IPS-15b (cell line): Measurements from ENCODE around the gene MGA.

Experiments
- H3K27me3 ChIP-seq: one replicate; pipeline ENCODE4 v1.6.1; 2013; ENCODE audit warnings: low read length; ENCODE audit not compliant: control insufficient read depth, insufficient read depth
- H3K36me3 ChIP-seq: one replicate; pipeline ENCODE4 v1.6.1; 2013; ENCODE audit warnings: low read length; ENCODE audit not compliant: control insufficient read depth, insufficient read depth
- H3K4me1 ChIP-seq: one replicate; pipeline ENCODE4 v1.6.1; 2013; ENCODE audit warnings: mild to moderate bottlenecking, low read length; ENCODE audit not compliant: control insufficient read depth, insufficient read depth
- H3K4me3 ChIP-seq: one replicate; pipeline ENCODE4 v1.5.1; 2013; ENCODE audit warnings: low read depth, low read length
- H3K9ac ChIP-seq: one replicate; pipeline ENCODE4 v1.6.1; 2013; ENCODE audit warnings: low read depth, mild to moderate bottlenecking, low read length
- H3K9me3 ChIP-seq: one replicate; pipeline ENCODE4 v1.6.1; 2013; ENCODE audit warnings: mild to moderate bottlenecking, low read length; ENCODE audit not compliant: control insufficient read depth, insufficient read depth

The MGA gene

GRCh38 chr15:41634072-41634626, 26.1 kb upstream of the MGA start:
- H3K4me1 ChIP-seq: peaks cover 27% of the 10 kb centered on the region
- H3K9ac ChIP-seq: no peak overlapping the region
- no peak overlapping the region for H3K4me3 ChIP-seq
- H3K27me3 ChIP-seq: no peaks in the 10 kb centered on the region
- H3K36me3 ChIP-seq: no peaks in the 10 kb centered on the region
- H3K9me3 ChIP-seq: no peaks in the 10 kb centered on the region

DNA sequence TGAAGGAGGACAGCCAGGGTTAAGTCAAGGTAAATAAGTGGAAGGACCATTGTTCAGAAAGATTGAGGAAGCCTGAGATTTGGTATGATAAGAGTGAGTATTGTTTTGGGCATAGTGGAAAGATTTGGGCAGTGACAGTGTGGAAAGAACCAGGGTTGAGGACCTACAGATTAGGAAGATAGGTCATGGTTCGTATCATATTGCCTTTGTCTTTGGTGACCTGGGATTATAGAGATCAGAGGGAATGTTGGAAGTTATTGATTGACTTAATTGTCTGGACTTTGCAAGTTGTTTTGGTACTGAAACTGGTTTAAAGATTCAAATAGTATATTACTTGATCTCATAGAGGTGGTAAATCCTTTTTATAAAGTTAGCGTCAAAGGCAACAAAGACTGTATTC, 23.1 kb upstream of the MGA start:
- H3K9ac ChIP-seq: no peak overlapping the region
- H3K4me3 ChIP-seq: no peak overlapping the region
- no peaks in the 10 kb centered on the region for H3K36me3 ChIP-seq
- no peaks in the 10 kb centered on the region for H3K9me3 ChIP-seq
- H3K4me1 ChIP-seq: peaks cover 11% of the 10 kb centered on the region
- no peaks in the 10 kb centered on the region for H3K27me3 ChIP-seq

DNA sequence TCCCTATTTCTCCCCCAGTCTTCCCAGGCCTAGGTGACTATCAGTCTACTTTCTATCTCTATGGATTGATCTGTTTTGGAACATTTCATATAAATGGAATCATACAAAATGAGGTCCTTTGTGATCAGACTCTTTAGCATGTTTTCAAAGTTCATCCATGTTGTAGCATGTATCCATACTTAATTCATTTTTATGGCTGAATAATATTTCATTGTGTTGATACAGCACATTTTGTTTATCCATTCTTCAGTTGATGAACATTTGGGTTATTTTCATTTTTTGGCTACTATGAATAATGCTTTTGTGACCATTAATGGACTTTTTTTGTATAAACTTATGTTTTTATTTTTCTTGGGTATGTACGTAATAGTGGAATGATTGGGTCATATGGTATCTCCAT, 19.2 kb upstream of the MGA start:
- Histone ChIP-seq H3K4me1 (no peaks in the 10 kb centered on the region), H3K36me3 (no peaks in the 10 kb centered on the region), H3K4me3 (no peak overlapping the region), H3K9ac (no peak overlapping the region), H3K27me3 (no peaks in the 10 kb centered on the region), H3K9me3 (no peaks in the 10 kb centered on the region)

DNA sequence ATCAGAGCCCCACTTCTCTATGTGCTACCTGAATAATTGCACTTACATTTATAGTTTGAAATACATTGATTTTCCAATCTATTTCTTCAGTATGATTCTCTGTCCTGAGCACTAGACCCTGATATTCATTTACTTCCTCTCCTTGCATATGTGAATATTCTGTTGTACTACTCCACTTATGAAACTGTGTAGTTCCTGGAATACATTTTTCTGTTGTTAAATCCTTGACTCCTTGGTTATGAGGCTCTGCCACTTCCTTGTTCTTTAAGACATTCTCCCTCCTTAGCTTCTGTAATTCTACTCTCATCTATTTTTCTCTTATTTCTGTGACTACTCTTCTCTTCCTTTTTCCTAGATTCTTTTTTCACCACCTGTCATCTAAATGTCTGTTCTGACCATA, 12.9 kb upstream of the MGA start:
- H3K9ac ChIP-seq: no peak overlapping the region
- no peaks in the 10 kb centered on the region for H3K27me3 ChIP-seq
- H3K9me3 ChIP-seq: no peaks in the 10 kb centered on the region
- H3K36me3 ChIP-seq: no peaks in the 10 kb centered on the region
- no peak overlapping the region for H3K4me3 ChIP-seq
- H3K4me1 ChIP-seq: no peaks in the 10 kb centered on the region

GRCh38 chr15:41648097-41648496, 12.1 kb upstream of the MGA start:
- no peaks in the 10 kb centered on the region for H3K9me3 ChIP-seq
- no peaks in the 10 kb centered on the region for H3K27me3 ChIP-seq
- H3K9ac ChIP-seq: no peak overlapping the region
- no peaks in the 10 kb centered on the region for H3K4me1 ChIP-seq
- no peaks in the 10 kb centered on the region for H3K36me3 ChIP-seq
- no peak overlapping the region for H3K4me3 ChIP-seq

DNA sequence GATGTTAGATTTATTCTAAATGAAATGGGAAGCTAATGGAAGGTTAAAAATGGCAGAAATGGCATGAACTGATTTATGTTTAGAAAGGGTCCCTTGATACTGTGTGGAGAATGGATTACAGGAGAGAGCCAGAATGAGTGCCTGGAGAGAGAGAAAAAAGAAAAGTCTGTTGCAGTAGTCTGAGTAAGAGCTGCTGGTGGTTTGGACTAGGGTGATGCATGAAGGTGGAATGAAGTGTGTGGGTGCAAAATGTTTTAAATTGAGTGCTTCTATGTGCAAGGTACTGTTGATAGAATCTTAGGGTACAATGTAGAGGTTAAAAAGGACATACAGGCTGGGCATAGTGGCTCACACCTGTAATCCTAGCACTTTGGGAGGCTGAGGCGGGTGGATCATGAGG, 11.4 kb upstream of the MGA start:
- no peak overlapping the region for H3K9ac ChIP-seq
- no peaks in the 10 kb centered on the region for H3K4me1 ChIP-seq
- no peaks in the 10 kb centered on the region for H3K27me3 ChIP-seq
- no peaks in the 10 kb centered on the region for H3K9me3 ChIP-seq
- no peak overlapping the region for H3K4me3 ChIP-seq
- no peaks in the 10 kb centered on the region for H3K36me3 ChIP-seq

GRCh38 chr15:41650806-41651205, 9.4 kb upstream of the MGA start:
- Histone ChIP-seq H3K9me3 (no peaks in the 10 kb centered on the region), H3K4me3 (no peak overlapping the region), H3K27me3 (no peaks in the 10 kb centered on the region), H3K9ac (no peak overlapping the region), H3K4me1 (peaks cover 3% of the 10 kb centered on the region), H3K36me3 (no peaks in the 10 kb centered on the region)

DNA sequence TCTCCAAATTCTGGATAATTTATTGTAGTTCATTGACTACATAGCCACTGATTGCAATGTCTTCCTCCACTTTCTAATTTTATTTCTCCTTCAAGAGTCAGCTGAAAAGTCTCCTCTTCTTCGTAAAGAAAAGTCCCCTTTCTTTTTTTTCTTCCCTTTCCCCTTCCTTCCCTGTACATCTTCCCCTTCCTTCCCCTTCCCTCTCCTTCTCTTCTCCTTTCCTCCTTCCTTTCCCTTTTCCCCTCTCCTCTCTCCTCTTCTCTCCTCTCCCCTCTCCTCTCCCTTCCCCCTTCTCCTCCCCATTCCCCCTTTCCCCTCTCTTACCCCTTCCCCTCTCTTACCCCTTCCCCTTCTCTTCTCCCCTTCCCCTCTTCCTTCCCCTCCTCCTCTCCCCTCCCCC, 8.8 kb upstream of the MGA start:
- Histone ChIP-seq H3K9ac (no peak overlapping the region), H3K9me3 (no peaks in the 10 kb centered on the region), H3K4me1 (peaks cover 3% of the 10 kb centered on the region), H3K27me3 (no peaks in the 10 kb centered on the region), H3K4me3 (no peak overlapping the region), H3K36me3 (no peaks in the 10 kb centered on the region)

GRCh38 chr15:41653760-41654159, 6.4 kb upstream of the MGA start:
- Histone ChIP-seq H3K36me3 (no peaks in the 10 kb centered on the region), H3K4me1 (peaks cover 3% of the 10 kb centered on the region), H3K9me3 (no peaks in the 10 kb centered on the region)

DNA sequence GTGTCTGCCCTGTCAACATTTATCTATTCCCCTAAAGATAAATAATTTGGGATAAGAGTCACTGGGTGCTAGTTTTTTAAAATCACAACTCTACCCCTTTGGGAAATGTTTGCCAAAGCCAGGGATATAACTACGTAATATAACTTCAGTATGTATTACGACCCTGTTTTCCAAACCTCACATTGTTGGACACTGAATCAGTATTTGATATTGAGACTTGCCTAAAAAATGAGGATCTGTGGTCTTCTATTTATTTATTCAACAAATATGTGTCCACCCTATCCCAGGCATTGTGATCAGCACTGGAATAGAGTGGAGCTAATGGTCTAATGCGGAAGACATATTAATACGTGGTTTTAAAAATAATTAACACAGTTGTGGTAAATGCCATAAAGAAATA, 4.5 kb upstream of the MGA start:
- H3K27me3 ChIP-seq: peaks cover 16% of the 10 kb centered on the region
- H3K4me1 ChIP-seq: peaks cover 3% of the 10 kb centered on the region
- no peak overlapping the region for H3K9ac ChIP-seq
- H3K9me3 ChIP-seq: no peaks in the 10 kb centered on the region
- no peak overlapping the region for H3K4me3 ChIP-seq
- no peaks in the 10 kb centered on the region for H3K36me3 ChIP-seq

More at GRCh38 chr15:41653760-41654159, 6.4 kb upstream of the MGA start:
- peaks cover 9% of the 10 kb centered on the region for H3K27me3 ChIP-seq
- H3K9ac ChIP-seq: no peak overlapping the region
- H3K4me3 ChIP-seq: no peak overlapping the region

GRCh38 chr15:41656188-41656587, 4.0 kb upstream of the MGA start:
- Histone ChIP-seq H3K9ac (no peak overlapping the region), H3K9me3 (no peaks in the 10 kb centered on the region)

DNA sequence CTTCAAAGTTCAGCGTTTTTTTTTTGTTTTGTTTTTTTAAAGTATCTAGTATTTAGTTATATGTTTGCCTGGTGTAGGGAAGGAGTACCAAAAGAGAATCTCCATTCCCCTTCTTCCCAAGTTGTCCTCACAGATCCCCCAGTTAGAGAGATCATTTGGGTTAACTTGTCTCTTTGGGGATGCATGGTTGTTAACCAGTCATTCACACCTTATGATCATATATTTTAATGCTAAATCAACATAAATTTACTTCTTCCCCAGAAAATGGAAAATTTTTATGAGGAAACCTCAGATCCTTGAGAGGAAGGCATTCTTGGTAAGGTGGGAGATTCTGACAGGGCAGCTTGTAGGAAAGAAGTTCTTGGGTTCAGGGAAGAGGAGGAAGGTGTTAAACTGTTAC, 1.5 kb upstream of the MGA start:
- H3K9me3 ChIP-seq: no peaks in the 10 kb centered on the region
- peaks cover 3% of the 10 kb centered on the region for H3K4me1 ChIP-seq
- no peak overlapping the region for H3K9ac ChIP-seq
- H3K36me3 ChIP-seq: no peaks in the 10 kb centered on the region
- no peak overlapping the region for H3K4me3 ChIP-seq
- H3K27me3 ChIP-seq: peaks cover 16% of the 10 kb centered on the region

More at GRCh38 chr15:41656188-41656587, 4.0 kb upstream of the MGA start:
- no peak overlapping the region for H3K4me3 ChIP-seq
- no peaks in the 10 kb centered on the region for H3K36me3 ChIP-seq
- peaks cover 16% of the 10 kb centered on the region for H3K27me3 ChIP-seq
- H3K4me1 ChIP-seq: peaks cover 3% of the 10 kb centered on the region
